ENCODE measurements around the gene INPP5J.
A peak's percentile ranks its signal among the peaks of the same experiment; 100 is the strongest.
"Not testable (repeated sequence)": the region's sequence is repeated elsewhere in the genome, so short reads cannot be mapped to it uniquely, and the experiment has no call there.

The INPP5J gene

GRCh38 chr22:31150615-31151014, 27.8 kb downstream of the INPP5J start:
- DNase-seq (ENCODE audit: low read depth): no peak

- DNase-seq (ENCODE audit: low read depth): no peak
Measured at GRCh38 chr22:31151872-31152271, 29.1 kb downstream of the INPP5J start.

GRCh38 chr22:31153357-31153756, 30.6 kb downstream of the INPP5J start:
- no peak for DNase-seq (ENCODE audit: low read depth)

- DNase-seq (ENCODE audit: low read depth): no peak
Measured at GRCh38 chr22:31154975-31155374, 32.2 kb downstream of the INPP5J start.

- no peak for DNase-seq (ENCODE audit: low read depth)
Measured at GRCh38 chr22:31155422-31155821, 32.7 kb downstream of the INPP5J start.

- DNase-seq (ENCODE audit: low read depth): no peak
Measured at GRCh38 chr22:31160328-31160978, 37.7 kb downstream of the INPP5J start.

- no peak for DNase-seq (ENCODE audit: low read depth)
Measured at GRCh38 chr22:31161386-31161785, 38.6 kb downstream of the INPP5J start.

GRCh38 chr22:31162015-31162765, 39.4 kb downstream of the INPP5J start:
- DNase-seq (ENCODE audit: low read depth): no peak

- no peak for DNase-seq (ENCODE audit: low read depth)
Measured at GRCh38 chr22:31170971-31171370, 48.2 kb downstream of the INPP5J start.

- DNase-seq (ENCODE audit: low read depth): not testable (repeated sequence)
Measured at GRCh38 chr22:31171734-31172133, 49.0 kb downstream of the INPP5J start.

GRCh38 chr22:31173386-31174145, 50.8 kb downstream of the INPP5J start:
- peak; percentile 23 for DNase-seq (ENCODE audit: low read depth)

- DNase-seq (ENCODE audit: low read depth): no peak
Measured at GRCh38 chr22:31176923-31177322, 54.2 kb downstream of the INPP5J start.

- peak; percentile 22 for DNase-seq (ENCODE audit: low read depth)
Measured at GRCh38 chr22:31177420-31178162, 54.8 kb downstream of the INPP5J start.

GRCh38 chr22:31178859-31179258, 56.1 kb downstream of the INPP5J start:
- no peak for DNase-seq (ENCODE audit: low read depth)

GRCh38 chr22:31179345-31179744, 56.6 kb downstream of the INPP5J start:
- DNase-seq (ENCODE audit: low read depth): no peak

- no peak for DNase-seq (ENCODE audit: low read depth)
Measured at GRCh38 chr22:31184015-31184414, 61.2 kb downstream of the INPP5J start.
